ENCODE measurements around the gene FBXO27. TPM values are rescaled to one million over a fixed set of nuclear protein-coding genes. Genes with fewer than 3 reads are reported as not detected.

Gene FBXO27
- total and polyA plus RNA-seq, 2 experiments from 2014 or later, result 6.2 to 13.7 TPM

DNA sequence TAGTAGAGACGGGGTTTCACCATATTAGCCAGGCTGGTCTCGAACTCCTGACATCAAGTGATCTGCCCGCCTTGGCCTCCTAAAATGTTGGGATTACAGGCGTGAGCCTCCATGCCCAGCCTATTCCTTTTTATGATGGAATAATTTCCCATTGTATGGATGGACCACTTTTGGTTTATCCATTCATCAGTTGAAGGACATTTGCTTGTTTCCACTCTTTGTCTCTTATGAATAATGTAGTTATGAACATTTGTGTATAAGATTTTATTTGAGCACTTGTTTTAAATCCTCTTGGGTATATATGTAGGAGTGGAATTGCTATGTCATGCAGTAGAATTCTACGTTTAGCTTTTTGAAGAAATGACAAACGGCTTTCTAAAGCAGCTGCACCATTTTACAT is 23.3 kb downstream of the FBXO27 start:
- H3K4me1 Mint-ChIP-seq, result peaks cover 2% of the 10 kb centered on the region; the same call in 2 of the 3 replicates
- H3K4me2 ChIP-seq, result no peak overlapping the region
- H3K36me3 ChIP-seq (ENCODE audit: insufficient read depth), result no peaks in the 10 kb centered on the region
- ATAC-seq, result no peak
- H3K79me2 ChIP-seq (replicated peaks; ENCODE audit: insufficient read depth), result no peaks in the 10 kb centered on the region
- no peaks in the 10 kb centered on the region for H3K9me2 ChIP-seq (ENCODE audit: insufficient read depth)
- no peak for DNase-seq (ENCODE audit: low spot score)
- no peak overlapping the region for H3K27ac ChIP-seq (ENCODE audit: low read depth)
- no peak overlapping the region for H2AFZ ChIP-seq
- no peaks in the 10 kb centered on the region for H3K27me3 Mint-ChIP-seq (ENCODE audit: insufficient read depth, low read depth, poor library complexity)
- H4K20me1 ChIP-seq (replicated peaks; ENCODE audit: insufficient read depth), result no peaks in the 10 kb centered on the region
- no peaks in the 10 kb centered on the region for H3K9me3 Mint-ChIP-seq
- no peak overlapping the region for H3K27ac Mint-ChIP-seq
- no peak overlapping the region for H3K4me3 ChIP-seq
- no peaks in the 10 kb centered on the region for H3K4me1 ChIP-seq (ENCODE audit: insufficient read depth)
- no peak for TF ChIP-seq STAT1 (IDR thresholded peaks at IDR 0.05; ENCODE audit: unreplicated experiment)
- TF ChIP-seq EZH2phosphoT487 (IDR thresholded peaks at IDR 0.05; ENCODE audit: unreplicated experiment), result no peak
- no peak for TF ChIP-seq ZNF114 (CRISPR knock-in tag; IDR thresholded peaks at IDR 0.05)
- TF ChIP-seq, protein P1, sequence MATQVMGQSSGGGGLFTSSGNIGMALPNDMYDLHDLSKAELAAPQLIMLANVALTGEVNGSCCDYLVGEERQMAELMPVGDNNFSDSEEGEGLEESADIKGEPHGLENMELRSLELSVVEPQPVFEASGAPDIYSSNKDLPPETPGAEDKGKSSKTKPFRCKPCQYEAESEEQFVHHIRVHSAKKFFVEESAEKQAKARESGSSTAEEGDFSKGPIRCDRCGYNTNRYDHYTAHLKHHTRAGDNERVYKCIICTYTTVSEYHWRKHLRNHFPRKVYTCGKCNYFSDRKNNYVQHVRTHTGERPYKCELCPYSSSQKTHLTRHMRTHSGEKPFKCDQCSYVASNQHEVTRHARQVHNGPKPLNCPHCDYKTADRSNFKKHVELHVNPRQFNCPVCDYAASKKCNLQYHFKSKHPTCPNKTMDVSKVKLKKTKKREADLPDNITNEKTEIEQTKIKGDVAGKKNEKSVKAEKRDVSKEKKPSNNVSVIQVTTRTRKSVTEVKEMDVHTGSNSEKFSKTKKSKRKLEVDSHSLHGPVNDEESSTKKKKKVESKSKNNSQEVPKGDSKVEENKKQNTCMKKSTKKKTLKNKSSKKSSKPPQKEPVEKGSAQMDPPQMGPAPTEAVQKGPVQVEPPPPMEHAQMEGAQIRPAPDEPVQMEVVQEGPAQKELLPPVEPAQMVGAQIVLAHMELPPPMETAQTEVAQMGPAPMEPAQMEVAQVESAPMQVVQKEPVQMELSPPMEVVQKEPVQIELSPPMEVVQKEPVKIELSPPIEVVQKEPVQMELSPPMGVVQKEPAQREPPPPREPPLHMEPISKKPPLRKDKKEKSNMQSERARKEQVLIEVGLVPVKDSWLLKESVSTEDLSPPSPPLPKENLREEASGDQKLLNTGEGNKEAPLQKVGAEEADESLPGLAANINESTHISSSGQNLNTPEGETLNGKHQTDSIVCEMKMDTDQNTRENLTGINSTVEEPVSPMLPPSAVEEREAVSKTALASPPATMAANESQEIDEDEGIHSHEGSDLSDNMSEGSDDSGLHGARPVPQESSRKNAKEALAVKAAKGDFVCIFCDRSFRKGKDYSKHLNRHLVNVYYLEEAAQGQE (IDR thresholded peaks at IDR 0.05; ENCODE audit: unreplicated experiment), result no peak
- no peaks in the 10 kb centered on the region for H3K27me3 ChIP-seq (ENCODE audit: insufficient read depth)
- H3F3A ChIP-seq (replicated peaks; ENCODE audit: low read depth), result no peaks in the 10 kb centered on the region
- no peak overlapping the region for H3K4me3 Mint-ChIP-seq
- H3K36me3 Mint-ChIP-seq (ENCODE audit: low read depth), result peaks cover 8% of the 10 kb centered on the region; the same call in 2 of the 3 replicates

GRCh38 chr19:39008137-39008536 is 24.2 kb downstream of the FBXO27 start:
- no peak for ATAC-seq
- peaks cover 8% of the 10 kb centered on the region; the same call in 2 of the 3 replicates for H3K36me3 Mint-ChIP-seq (ENCODE audit: low read depth)
- no peak for TF ChIP-seq STAT1 (IDR thresholded peaks at IDR 0.05; ENCODE audit: unreplicated experiment)
- TF ChIP-seq ZNF462 (CRISPR knock-in tag; IDR thresholded peaks at IDR 0.05), result no peak
- TF ChIP-seq CTCF (conservative IDR thresholded peaks at IDR 0.05; ENCODE audit: low read depth in 2 of 2), result no peak
- no peak for TF ChIP-seq ZNF331 (CRISPR knock-in tag; IDR thresholded peaks at IDR 0.05; ENCODE audit: low read depth)
- TF ChIP-seq, protein P2, sequence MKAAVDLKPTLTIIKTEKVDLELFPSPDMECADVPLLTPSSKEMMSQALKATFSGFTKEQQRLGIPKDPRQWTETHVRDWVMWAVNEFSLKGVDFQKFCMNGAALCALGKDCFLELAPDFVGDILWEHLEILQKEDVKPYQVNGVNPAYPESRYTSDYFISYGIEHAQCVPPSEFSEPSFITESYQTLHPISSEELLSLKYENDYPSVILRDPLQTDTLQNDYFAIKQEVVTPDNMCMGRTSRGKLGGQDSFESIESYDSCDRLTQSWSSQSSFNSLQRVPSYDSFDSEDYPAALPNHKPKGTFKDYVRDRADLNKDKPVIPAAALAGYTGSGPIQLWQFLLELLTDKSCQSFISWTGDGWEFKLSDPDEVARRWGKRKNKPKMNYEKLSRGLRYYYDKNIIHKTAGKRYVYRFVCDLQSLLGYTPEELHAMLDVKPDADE (IDR thresholded peaks at IDR 0.05), result no peak
- no peak for TF ChIP-seq ZNF114 (CRISPR knock-in tag; IDR thresholded peaks at IDR 0.05)
- TF ChIP-seq EZH2 (IDR thresholded peaks at IDR 0.05; ENCODE audit: low read depth, unreplicated experiment), result no peak

More at GRCh38 chr19:39008137-39008536, 24.2 kb downstream of the FBXO27 start:
- Histone ChIP-seq H3F3A (replicated peaks; ENCODE audit: low read depth) (no peaks in the 10 kb centered on the region), H3K36me3 (ENCODE audit: insufficient read depth) (no peaks in the 10 kb centered on the region), H3K4me1 (ENCODE audit: insufficient read depth) (no peaks in the 10 kb centered on the region), H3K4me2 (no peak overlapping the region), H3K9me2 (ENCODE audit: insufficient read depth) (no peaks in the 10 kb centered on the region), H3K4me3 (no peak overlapping the region), H2AFZ (no peak overlapping the region), H3K79me2 (replicated peaks; ENCODE audit: insufficient read depth) (no peaks in the 10 kb centered on the region), H4K20me1 (replicated peaks; ENCODE audit: insufficient read depth) (no peaks in the 10 kb centered on the region), H3K27me3 (ENCODE audit: insufficient read depth) (no peaks in the 10 kb centered on the region), H3K27ac (ENCODE audit: low read depth) (no peak overlapping the region)
- Mint-ChIP-seq H3K4me1 (peaks cover 2% of the 10 kb centered on the region; the same call in 2 of the 3 replicates), H3K4me3 (no peak overlapping the region), H3K27me3 (ENCODE audit: insufficient read depth, low read depth, poor library complexity) (no peaks in the 10 kb centered on the region), H3K9me3 (no peaks in the 10 kb centered on the region), H3K27ac (no peak overlapping the region)
- DNase-seq (ENCODE audit: low spot score), result no peak

Data from GM23338 (cell line).